ENCODE measurements around the gene ZNF215. TPM values are rescaled to one million over a fixed set of nuclear protein-coding genes. Genes with fewer than 3 reads are reported as not detected.
A peak's percentile ranks its signal among the peaks of the same experiment; 100 is the strongest.
"Not testable (repeated sequence)": the region's sequence is repeated elsewhere in the genome, so short reads cannot be mapped to it uniquely, and the experiment has no call there.

ZNF215 gene
- total and polyA plus RNA-seq, 7 donors = 0.07 to 0.36 (median 0.23) TPM

- no peaks in the 10 kb centered on the region for H3K27me3 ChIP-seq (ENCODE audit: insufficient read depth in 3 of 3, low read length in 2 of 3)
- intact Hi-C loops (cut with DNase I) = no loop called here
- no peak overlapping the region for H3K4me3 ChIP-seq
- no peaks in the 10 kb centered on the region for H3K9me3 ChIP-seq
- TF ChIP-seq, protein P1, sequence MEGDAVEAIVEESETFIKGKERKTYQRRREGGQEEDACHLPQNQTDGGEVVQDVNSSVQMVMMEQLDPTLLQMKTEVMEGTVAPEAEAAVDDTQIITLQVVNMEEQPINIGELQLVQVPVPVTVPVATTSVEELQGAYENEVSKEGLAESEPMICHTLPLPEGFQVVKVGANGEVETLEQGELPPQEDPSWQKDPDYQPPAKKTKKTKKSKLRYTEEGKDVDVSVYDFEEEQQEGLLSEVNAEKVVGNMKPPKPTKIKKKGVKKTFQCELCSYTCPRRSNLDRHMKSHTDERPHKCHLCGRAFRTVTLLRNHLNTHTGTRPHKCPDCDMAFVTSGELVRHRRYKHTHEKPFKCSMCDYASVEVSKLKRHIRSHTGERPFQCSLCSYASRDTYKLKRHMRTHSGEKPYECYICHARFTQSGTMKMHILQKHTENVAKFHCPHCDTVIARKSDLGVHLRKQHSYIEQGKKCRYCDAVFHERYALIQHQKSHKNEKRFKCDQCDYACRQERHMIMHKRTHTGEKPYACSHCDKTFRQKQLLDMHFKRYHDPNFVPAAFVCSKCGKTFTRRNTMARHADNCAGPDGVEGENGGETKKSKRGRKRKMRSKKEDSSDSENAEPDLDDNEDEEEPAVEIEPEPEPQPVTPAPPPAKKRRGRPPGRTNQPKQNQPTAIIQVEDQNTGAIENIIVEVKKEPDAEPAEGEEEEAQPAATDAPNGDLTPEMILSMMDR (IDR thresholded peaks at IDR 0.05) = no peak
- no peaks in the 10 kb centered on the region for H3K4me1 ChIP-seq
- DNase-seq (no peak), ATAC-seq (peak in 1 of 4 donors; percentile 55)
- H3K27ac ChIP-seq = no peak overlapping the region
- H3K36me3 ChIP-seq (ENCODE audit: insufficient read depth in 1 of 2, low read depth in 1 of 2) = no peaks in the 10 kb centered on the region
These were observed 35.9 kb downstream of the ZNF215 start for GRCh38 chr11:6962141-6962540.

- peaks cover 3% of the 10 kb centered on the region for H3K9me3 ChIP-seq
- H3K27me3 ChIP-seq (ENCODE audit: insufficient read depth in 3 of 3, low read length in 2 of 3) = no peaks in the 10 kb centered on the region
- H3K4me1 ChIP-seq = no peaks in the 10 kb centered on the region
- H3K36me3 ChIP-seq (ENCODE audit: insufficient read depth in 1 of 2, low read depth in 1 of 2) = no peaks in the 10 kb centered on the region
- ATAC-seq (no peak), DNase-seq (no peak)
- 83 to 93% (median 88%) methylated on average over 1 of the region's 1 CpG for WGBS, 3 donors
- TF ChIP-seq, protein P1 (IDR thresholded peaks at IDR 0.05) = no peak
- no peak overlapping the region for H3K4me3 ChIP-seq
- no peak overlapping the region for H3K27ac ChIP-seq
- intact Hi-C loops (cut with DNase I) = no loop called here
These were observed 36.4 kb downstream of the ZNF215 start for GRCh38 chr11:6962673-6963072.

GRCh38 chr11:6968816-6969215 lies 42.6 kb downstream of the ZNF215 start:
- Histone ChIP-seq H3K4me1 (no peaks in the 10 kb centered on the region), H3K27me3 (ENCODE audit: insufficient read depth in 3 of 3, low read length in 2 of 3) (no peaks in the 10 kb centered on the region), H3K9me3 (peaks cover 8% of the 10 kb centered on the region), H3K4me3 (no peak overlapping the region), H3K36me3 (ENCODE audit: insufficient read depth in 1 of 2, low read depth in 1 of 2) (no peaks in the 10 kb centered on the region), H3K27ac (no peak overlapping the region)
- no peak for DNase-seq
- no peak for ATAC-seq
- intact Hi-C loops (cut with DNase I) = no loop called here
- 94 to 100% (median 96%) methylated on average over 1 of the region's 1 CpG for WGBS, 3 donors
- TF ChIP-seq, protein P1 (IDR thresholded peaks at IDR 0.05) = no peak

DNA sequence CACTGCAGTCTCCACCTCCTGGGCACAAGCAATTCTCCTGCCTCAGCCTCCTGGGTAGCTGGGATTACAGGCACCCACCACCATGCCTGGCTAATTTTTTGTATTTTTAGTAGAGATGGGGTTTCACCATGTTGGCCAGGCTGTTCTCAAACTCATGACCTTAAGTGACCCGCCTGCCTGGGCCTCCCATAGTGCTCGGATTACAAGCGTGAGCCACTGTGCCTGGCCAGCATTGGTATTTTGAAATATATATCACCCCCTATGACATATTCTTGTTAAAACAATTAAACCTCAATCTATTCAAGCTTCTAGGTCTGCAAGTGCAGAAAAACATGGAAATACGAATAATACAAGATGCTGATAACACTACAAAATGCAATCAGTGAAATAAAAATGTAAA lies 43.6 kb downstream of the ZNF215 start:
- DNase-seq; H3K27me3 ChIP-seq (ENCODE audit: insufficient read depth in 3 of 3, low read length in 2 of 3); H3K9me3 ChIP-seq; H3K27ac ChIP-seq; H3K4me1 ChIP-seq; H3K4me3 ChIP-seq; intact Hi-C loops (cut with DNase I); H3K36me3 ChIP-seq (ENCODE audit: insufficient read depth in 1 of 2, low read depth in 1 of 2): not testable (repeated sequence)
- 33 to 57% (median 36%) methylated on average over 4 of the region's 4 CpGs for WGBS, 3 donors
- ATAC-seq = peak in 1 of 4 donors; percentile 50

DNA sequence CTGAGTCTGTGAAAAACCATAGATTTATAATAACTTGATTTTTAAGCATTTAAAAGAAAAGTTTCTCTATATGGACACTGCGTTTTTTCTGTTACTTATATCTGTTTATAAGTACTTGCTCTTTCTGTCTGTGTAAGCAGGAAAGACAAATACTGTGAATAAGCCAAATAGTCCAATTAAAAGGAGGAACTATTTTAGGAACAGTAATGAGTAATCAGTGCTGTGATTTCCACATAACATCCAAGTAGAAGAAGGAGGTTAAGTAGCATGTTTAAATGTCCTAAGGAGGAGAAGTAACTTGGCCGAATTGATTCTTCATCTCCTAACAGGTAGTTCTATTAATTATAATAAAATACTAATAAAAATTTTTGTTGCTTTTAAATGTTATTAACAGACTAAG lies 53.1 kb downstream of the ZNF215 start:
- 81 to 91% (median 82%) methylated on average over 2 of the region's 2 CpGs for WGBS, 3 donors

More for the DNA sequence above, 53.1 kb downstream of the ZNF215 start:
- intact Hi-C loops (cut with DNase I) = no loop called here
- no peaks in the 10 kb centered on the region for H3K36me3 ChIP-seq (ENCODE audit: insufficient read depth in 1 of 2, low read depth in 1 of 2)
- TF ChIP-seq, protein P1 (IDR thresholded peaks at IDR 0.05) = no peak
- ATAC-seq (no peak), DNase-seq (no peak)
- no peaks in the 10 kb centered on the region for H3K4me1 ChIP-seq
- peaks cover 0 to 3% (median 0%) of the 10 kb centered on the region in 3 donors for H3K27me3 ChIP-seq (ENCODE audit: insufficient read depth in 3 of 3, low read length in 2 of 3)
- no peak overlapping the region for H3K4me3 ChIP-seq
- no peak overlapping the region for H3K27ac ChIP-seq
- no peaks in the 10 kb centered on the region for H3K9me3 ChIP-seq

Data from psoas muscle (tissue), 8 donors.